Measurements from ENCODE around the gene NR6A1.
A peak's percentile ranks its signal among the peaks of the same experiment; 100 is the strongest.

The NR6A1 gene

GRCh38 chr9:124789531-124789930 lies 18.4 kb upstream of the NR6A1 start:
- Mint-ChIP-seq H3K36me3 (ENCODE audit: low read depth) (no peaks in the 10 kb centered on the region), H3K9me3 (no peaks in the 10 kb centered on the region), H3K4me3 (no peak overlapping the region), H3K4me1 (ENCODE audit: low read depth) (no peaks in the 10 kb centered on the region), H3K27ac (no peak overlapping the region), H3K27me3 (ENCODE audit: low read depth) (peaks cover 6% of the 10 kb centered on the region)
- no peak for DNase-seq (ENCODE audit: low spot score)

- Mint-ChIP-seq H3K27me3 (ENCODE audit: low read depth) (peaks cover 6% of the 10 kb centered on the region), H3K4me1 (ENCODE audit: low read depth) (no peaks in the 10 kb centered on the region), H3K4me3 (no peak overlapping the region), H3K27ac (no peak overlapping the region), H3K9me3 (no peaks in the 10 kb centered on the region), H3K36me3 (ENCODE audit: low read depth) (no peaks in the 10 kb centered on the region)
- no peak for DNase-seq (ENCODE audit: low spot score)
Measured at GRCh38 chr9:124788542-124789217, 17.6 kb upstream of the NR6A1 start.

GRCh38 chr9:124786881-124787573 lies 15.9 kb upstream of the NR6A1 start:
- Mint-ChIP-seq H3K9me3 (no peaks in the 10 kb centered on the region), H3K27ac (no peak overlapping the region), H3K4me3 (no peak overlapping the region), H3K27me3 (ENCODE audit: low read depth) (peaks cover 6% of the 10 kb centered on the region), H3K36me3 (ENCODE audit: low read depth) (no peaks in the 10 kb centered on the region), H3K4me1 (ENCODE audit: low read depth) (no peaks in the 10 kb centered on the region)
- no peak for DNase-seq (ENCODE audit: low spot score)

- H3K27me3 Mint-ChIP-seq (ENCODE audit: low read depth): peaks cover 6% of the 10 kb centered on the region
- no peak overlapping the region for H3K4me3 Mint-ChIP-seq
- no peaks in the 10 kb centered on the region for H3K4me1 Mint-ChIP-seq (ENCODE audit: low read depth)
- H3K9me3 Mint-ChIP-seq: no peaks in the 10 kb centered on the region
- H3K36me3 Mint-ChIP-seq (ENCODE audit: low read depth): no peaks in the 10 kb centered on the region
- no peak for DNase-seq (ENCODE audit: low spot score)
- H3K27ac Mint-ChIP-seq: no peak overlapping the region
Measured at GRCh38 chr9:124784509-124784908, 13.4 kb upstream of the NR6A1 start.

GRCh38 chr9:124783830-124784229 lies 12.7 kb upstream of the NR6A1 start:
- H3K4me1 Mint-ChIP-seq (ENCODE audit: low read depth): no peaks in the 10 kb centered on the region
- no peak overlapping the region for H3K27ac Mint-ChIP-seq
- peaks cover 7% of the 10 kb centered on the region for H3K27me3 Mint-ChIP-seq (ENCODE audit: low read depth)
- no peak for DNase-seq (ENCODE audit: low spot score)
- no peaks in the 10 kb centered on the region for H3K9me3 Mint-ChIP-seq
- H3K4me3 Mint-ChIP-seq: no peak overlapping the region
- H3K36me3 Mint-ChIP-seq (ENCODE audit: low read depth): no peaks in the 10 kb centered on the region

- DNase-seq (ENCODE audit: low spot score): no peak
- Mint-ChIP-seq H3K36me3 (ENCODE audit: low read depth) (no peaks in the 10 kb centered on the region), H3K4me1 (ENCODE audit: low read depth) (no peaks in the 10 kb centered on the region), H3K4me3 (no peak overlapping the region), H3K27ac (no peak overlapping the region), H3K9me3 (no peaks in the 10 kb centered on the region), H3K27me3 (ENCODE audit: low read depth) (peaks cover 11% of the 10 kb centered on the region)
Measured at GRCh38 chr9:124782661-124783574, 11.8 kb upstream of the NR6A1 start.

GRCh38 chr9:124781967-124782660 lies 11.0 kb upstream of the NR6A1 start:
- no peak overlapping the region for H3K27ac Mint-ChIP-seq
- no peak overlapping the region for H3K4me3 Mint-ChIP-seq
- H3K9me3 Mint-ChIP-seq: no peaks in the 10 kb centered on the region
- peaks cover 15% of the 10 kb centered on the region for H3K27me3 Mint-ChIP-seq (ENCODE audit: low read depth)
- H3K4me1 Mint-ChIP-seq (ENCODE audit: low read depth): no peaks in the 10 kb centered on the region
- no peaks in the 10 kb centered on the region for H3K36me3 Mint-ChIP-seq (ENCODE audit: low read depth)
- DNase-seq (ENCODE audit: low spot score): no peak

GRCh38 chr9:124780757-124781151 lies 9.6 kb upstream of the NR6A1 start:
- no peak overlapping the region for H3K4me3 Mint-ChIP-seq
- H3K4me1 Mint-ChIP-seq (ENCODE audit: low read depth): peaks cover 6% of the 10 kb centered on the region
- no peak overlapping the region for H3K27ac Mint-ChIP-seq
- no peaks in the 10 kb centered on the region for H3K36me3 Mint-ChIP-seq (ENCODE audit: low read depth)
- no peaks in the 10 kb centered on the region for H3K9me3 Mint-ChIP-seq
- DNase-seq (ENCODE audit: low spot score): no peak
- peaks cover 25% of the 10 kb centered on the region for H3K27me3 Mint-ChIP-seq (ENCODE audit: low read depth)

GRCh38 chr9:124780060-124780756 lies 9.1 kb upstream of the NR6A1 start:
- Mint-ChIP-seq H3K4me1 (ENCODE audit: low read depth) (peaks cover 6% of the 10 kb centered on the region), H3K36me3 (ENCODE audit: low read depth) (no peaks in the 10 kb centered on the region), H3K27me3 (ENCODE audit: low read depth) (peaks cover 31% of the 10 kb centered on the region), H3K9me3 (no peaks in the 10 kb centered on the region), H3K27ac (no peak overlapping the region), H3K4me3 (no peak overlapping the region)
- DNase-seq (ENCODE audit: low spot score): no peak

- Mint-ChIP-seq H3K36me3 (ENCODE audit: low read depth) (no peaks in the 10 kb centered on the region), H3K27ac (no peak overlapping the region), H3K4me1 (ENCODE audit: low read depth) (peaks cover 7% of the 10 kb centered on the region), H3K9me3 (no peaks in the 10 kb centered on the region), H3K4me3 (no peak overlapping the region), H3K27me3 (ENCODE audit: low read depth) (peaks cover 35% of the 10 kb centered on the region)
- no peak for DNase-seq (ENCODE audit: low spot score)
Measured at GRCh38 chr9:124779368-124780059, 8.4 kb upstream of the NR6A1 start.

GRCh38 chr9:124778575-124779367 lies 7.7 kb upstream of the NR6A1 start:
- no peaks in the 10 kb centered on the region for H3K9me3 Mint-ChIP-seq
- H3K4me1 Mint-ChIP-seq (ENCODE audit: low read depth): peaks cover 14% of the 10 kb centered on the region
- H3K4me3 Mint-ChIP-seq: no peak overlapping the region
- H3K36me3 Mint-ChIP-seq (ENCODE audit: low read depth): no peaks in the 10 kb centered on the region
- H3K27ac Mint-ChIP-seq: no peak overlapping the region
- peaks cover 38% of the 10 kb centered on the region for H3K27me3 Mint-ChIP-seq (ENCODE audit: low read depth)
- DNase-seq (ENCODE audit: low spot score): no peak

GRCh38 chr9:124776954-124777648 lies 6.0 kb upstream of the NR6A1 start, which contains the start of gene OLFML2A:
OLFML2A (plus strand) TSS chr9:124777133; CDS start chr9:124777271, 138 bp downstream.
- peaks cover 50% of the 10 kb centered on the region for H3K27me3 Mint-ChIP-seq (ENCODE audit: low read depth)
- DNase-seq (ENCODE audit: low spot score): no peak
- H3K9me3 Mint-ChIP-seq: no peaks in the 10 kb centered on the region
- H3K36me3 Mint-ChIP-seq (ENCODE audit: low read depth): no peaks in the 10 kb centered on the region
- no peak within 1 kb of the TSS for H3K27ac Mint-ChIP-seq
- peak within 1 kb of the TSS; percentile 75 for H3K4me3 Mint-ChIP-seq
- H3K4me1 Mint-ChIP-seq (ENCODE audit: low read depth): peaks cover 26% of the 10 kb centered on the region

Measured in T-helper 2 cell treated with Interferon-gamma antibody and Interleukin-4, amounts not matched to agents 5 μg/mL and 100 μg/mL, for 36 hours (primary cell).